Mesothelial cell of epicardium (in vitro differentiated cells): ENCODE data around the gene OTOF. TPM values are rescaled to one million over a fixed set of nuclear protein-coding genes. Genes with fewer than 3 reads are reported as not detected.

Source experiments
- DNase-seq, 2 experiments: peaks; one replicate each; pipeline ENCODE4 v3.0.0; 2021; ENCODE audit warnings: low spot score in 2 of 2; ENCODE audit not compliant: unreplicated experiment in 2 of 2
- H3K27ac Mint-ChIP-seq: 2 replicates; pipeline ENCODE4 v1.8.0; 2021; ENCODE audit warnings: mixed read lengths
- H3K27me3 Mint-ChIP-seq: 2 replicates; pipeline ENCODE4 v1.8.0; 2021; ENCODE audit warnings: low read depth, mixed read lengths
- H3K36me3 Mint-ChIP-seq: 2 replicates; pipeline ENCODE4 v1.8.0; 2021; ENCODE audit warnings: mixed read lengths
- H3K4me1 Mint-ChIP-seq: 2 replicates; pipeline ENCODE4 v1.8.0; 2021; ENCODE audit warnings: mixed read lengths
- H3K4me3 Mint-ChIP-seq: 2 replicates; pipeline ENCODE4 v1.8.0; 2021; ENCODE audit warnings: mild to moderate bottlenecking, moderate library complexity, mixed read lengths
- H3K9me3 Mint-ChIP-seq: 2 replicates; pipeline ENCODE4 v1.8.0; 2021; ENCODE audit warnings: mixed read lengths
- CTCF ChIP-seq: fragments of 200-600 bp; sonication (generic); IDR thresholded peaks from one replicate; pipeline ENCODE4 v1.5.0; 2021; ENCODE audit warnings: antibody characterized with exemption; ENCODE audit not compliant: unreplicated experiment
- total RNA-seq: library from RNA; stranded (reverse); gene quantifications from 3 replicates; pipeline ENCODE4 v1.2.1, GENCODE V29; 2021

The OTOF gene
- total RNA-seq, 1 donor from 2014 or later = 0.16 TPM

- peaks cover 28% of the 10 kb centered on the region for H3K27me3 Mint-ChIP-seq
These were observed 38.3 kb upstream of the OTOF start for GRCh38 chr2:26516246-26516645.

GRCh38 chr2:26515771-26516170 lies 37.8 kb upstream of the OTOF start:
- H3K9me3 Mint-ChIP-seq = no peaks in the 10 kb centered on the region
- no peak overlapping the region for H3K4me3 Mint-ChIP-seq
- TF ChIP-seq CTCF = no peak
- no peaks in the 10 kb centered on the region for H3K36me3 Mint-ChIP-seq
- peaks cover 23% of the 10 kb centered on the region for H3K27me3 Mint-ChIP-seq
- no peak overlapping the region for H3K27ac Mint-ChIP-seq
- peaks cover 4% of the 10 kb centered on the region for H3K4me1 Mint-ChIP-seq
- no peak for DNase-seq

More at GRCh38 chr2:26516246-26516645, 38.3 kb upstream of the OTOF start:
- H3K4me1 Mint-ChIP-seq = peaks cover 4% of the 10 kb centered on the region
- no peaks in the 10 kb centered on the region for H3K36me3 Mint-ChIP-seq
- no peak overlapping the region for H3K4me3 Mint-ChIP-seq
- TF ChIP-seq CTCF = no peak
- H3K9me3 Mint-ChIP-seq = no peaks in the 10 kb centered on the region
- no peak for DNase-seq
- no peak overlapping the region for H3K27ac Mint-ChIP-seq

DNA sequence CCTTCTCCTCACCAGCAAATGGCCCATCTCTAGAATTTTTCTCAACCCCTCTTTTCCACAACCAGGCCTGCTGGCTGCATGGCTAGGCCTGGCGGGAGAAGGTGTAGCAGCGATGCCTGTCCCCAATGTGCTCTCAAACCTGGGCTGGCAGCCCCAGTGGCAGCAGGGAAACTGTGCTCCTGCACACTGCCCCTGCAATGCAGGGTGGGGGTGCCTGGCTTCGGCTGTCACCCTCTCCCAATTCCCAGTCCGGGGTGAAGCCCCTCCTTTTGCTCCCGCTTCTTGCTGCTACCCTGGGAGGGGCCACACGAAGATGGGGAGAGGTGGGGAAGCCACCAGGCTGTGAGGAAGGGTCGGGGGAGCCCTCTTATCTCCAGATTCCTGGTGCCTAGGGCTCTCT lies 36.1 kb upstream of the OTOF start:
- DNase-seq = no peak
- no peak for TF ChIP-seq CTCF
- Mint-ChIP-seq H3K4me3 (no peak overlapping the region), H3K4me1 (no peaks in the 10 kb centered on the region), H3K9me3 (no peaks in the 10 kb centered on the region), H3K27ac (no peak overlapping the region), H3K36me3 (no peaks in the 10 kb centered on the region), H3K27me3 (peaks cover 11% of the 10 kb centered on the region)

DNA sequence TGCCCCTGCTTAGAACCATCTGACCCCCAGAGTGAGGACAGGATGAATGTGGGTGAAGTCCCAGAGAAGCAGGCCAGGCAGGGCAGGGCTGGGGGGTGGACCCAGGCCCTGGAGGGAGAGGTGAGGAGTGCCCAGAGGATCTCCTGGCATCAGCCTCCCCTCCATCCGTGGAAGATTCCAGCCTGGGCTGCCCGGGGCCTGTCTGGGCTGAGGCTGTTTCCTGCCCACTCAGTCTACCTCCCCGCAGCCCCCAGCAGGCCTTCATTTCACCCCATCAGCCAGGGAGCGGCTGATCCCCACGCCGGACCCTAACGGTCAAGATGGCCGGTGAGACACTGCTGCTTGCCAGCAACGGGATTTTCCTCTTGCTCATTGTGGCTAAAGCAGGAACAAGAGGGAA lies 35.3 kb upstream of the OTOF start:
- TF ChIP-seq CTCF = no peak
- Mint-ChIP-seq H3K36me3 (no peaks in the 10 kb centered on the region), H3K27me3 (peaks cover 13% of the 10 kb centered on the region), H3K4me3 (no peak overlapping the region), H3K4me1 (no peaks in the 10 kb centered on the region), H3K9me3 (no peaks in the 10 kb centered on the region), H3K27ac (no peak overlapping the region)
- DNase-seq = no peak

- peaks cover 13% of the 10 kb centered on the region for H3K27me3 Mint-ChIP-seq
- H3K4me3 Mint-ChIP-seq = no peak overlapping the region
- no peaks in the 10 kb centered on the region for H3K4me1 Mint-ChIP-seq
- no peak overlapping the region for H3K27ac Mint-ChIP-seq
- no peaks in the 10 kb centered on the region for H3K9me3 Mint-ChIP-seq
- no peak for TF ChIP-seq CTCF
- H3K36me3 Mint-ChIP-seq = no peaks in the 10 kb centered on the region
- DNase-seq = no peak
These were observed 33.5 kb upstream of the OTOF start for GRCh38 chr2:26511466-26511865.

- DNase-seq = no peak
- H3K27me3 Mint-ChIP-seq = peaks cover 13% of the 10 kb centered on the region
- no peaks in the 10 kb centered on the region for H3K9me3 Mint-ChIP-seq
- TF ChIP-seq CTCF = no peak
- H3K36me3 Mint-ChIP-seq = no peaks in the 10 kb centered on the region
- no peaks in the 10 kb centered on the region for H3K4me1 Mint-ChIP-seq
- no peak overlapping the region for H3K4me3 Mint-ChIP-seq
- H3K27ac Mint-ChIP-seq = no peak overlapping the region
These were observed 32.5 kb upstream of the OTOF start for GRCh38 chr2:26510344-26510973.
